Smooth muscle cell (in vitro differentiated cells): ENCODE data around the gene DENND5A. TPM values are rescaled to one million over a fixed set of nuclear protein-coding genes. Genes with fewer than 3 reads are reported as not detected.

Experiments used
- DNase-seq: peaks from one replicate; lab custom pipeline; 2025; ENCODE audit not compliant: unreplicated experiment; lab: John Stamatoyannopoulos, UW
- H2AFZ ChIP-seq: fragments of 200-600 bp; sonication (generic); 2 replicates; pipeline ENCODE4 v1.6.0; 2016; ENCODE audit warnings: antibody characterized with exemption, low read depth, mild to moderate bottlenecking
- H3F3A ChIP-seq: fragments of 200-600 bp; sonication (generic); 2 replicates; pipeline ENCODE4 v1.6.0; 2017; ENCODE audit warnings: antibody characterized with exemption, low read depth
- H3K27ac ChIP-seq: fragments of 200-600 bp; sonication (generic); 2 replicates; pipeline ENCODE4 v1.5.1; 2016; ENCODE audit warnings: low read depth, mild to moderate bottlenecking
- H3K27me3 ChIP-seq: fragments of 200-600 bp; sonication (generic); 2 replicates; pipeline ENCODE4 v1.6.1; 2016; ENCODE audit warnings: low read depth, mild to moderate bottlenecking
- H3K36me3 ChIP-seq: fragments of 200-600 bp; sonication (generic); 2 replicates; pipeline ENCODE4 v1.5.1; 2016; ENCODE audit warnings: low read depth
- H3K4me1 ChIP-seq: fragments of 200-600 bp; sonication (generic); 2 replicates; pipeline ENCODE4 v1.5.1; 2016; ENCODE audit warnings: low read depth
- H3K4me2 ChIP-seq: fragments of 200-600 bp; sonication (generic); 2 replicates; pipeline ENCODE4 v1.6.0; 2016; ENCODE audit warnings: mild to moderate bottlenecking
- H3K4me3 ChIP-seq: fragments of 200-600 bp; sonication (generic); 2 replicates; pipeline ENCODE4 v1.5.1; 2016; ENCODE audit warnings: mild to moderate bottlenecking
- H3K79me2 ChIP-seq: fragments of 200-600 bp; sonication (generic); 2 replicates; pipeline ENCODE4 v1.6.0; 2016; ENCODE audit warnings: low read depth, mild to moderate bottlenecking
- H3K9ac ChIP-seq: fragments of 200-600 bp; sonication (generic); 2 replicates; pipeline ENCODE4 v1.6.0; 2016; ENCODE audit warnings: low read depth
- H3K9me3 ChIP-seq: fragments of 200-600 bp; sonication (generic); replicated peaks from 2 replicates; pipeline ENCODE4 v1.5.1; 2016; ENCODE audit warnings: low read depth
- H4K20me1 ChIP-seq: fragments of 200-600 bp; sonication (generic); 2 replicates; pipeline ENCODE4 v1.6.0; 2016; ENCODE audit warnings: low read depth
- CTCF ChIP-seq: fragments of 200-600 bp; sonication (generic); IDR thresholded peaks from 2 replicates; pipeline ENCODE4 v1.5.1; 2017; ENCODE audit warnings: borderline replicate concordance, mild to moderate bottlenecking, antibody characterized with exemption; ENCODE audit not compliant: insufficient read depth, poor library complexity, severe bottlenecking
- WGBS: methylation state at CpG from one replicate; pipeline ENCODE4 v1.1.7; 2016; ENCODE audit warnings: low lambda C conversion rate; 5-methylcytosine and 5-hydroxymethylcytosine counted together
- polyA plus RNA-seq: library from polyadenylated mRNA; unstranded; fragments of >200 nt; fragmentation: Nextera tagmentation; extraction: Ambion mirVana; gene quantifications from 2 replicates; pipeline ENCODE4 v1.2.1, GENCODE V29; 2016
- total RNA-seq: library from RNA; depleted of rRNA; stranded (reverse); fragments of >200 nt; gene quantifications from 2 replicates; pipeline ENCODE4 v1.2.3, GENCODE V29; 2014

Gene DENND5A
- total and polyA plus RNA-seq, 2 experiments from 2014 or later = 42.0 to 66.1 TPM

- Histone ChIP-seq H3K4me2 (no peak overlapping the region), H3K4me3 (no peak overlapping the region), H3K79me2 (peaks cover 100% of the 10 kb centered on the region), H3K9me3 (no peaks in the 10 kb centered on the region), H3F3A (no peaks in the 10 kb centered on the region), H3K9ac (no peak overlapping the region), H3K27me3 (no peaks in the 10 kb centered on the region), H3K36me3 (no peaks in the 10 kb centered on the region), H4K20me1 (peaks cover 100% of the 10 kb centered on the region), H2AFZ (no peak overlapping the region), H3K4me1 (no peaks in the 10 kb centered on the region), H3K27ac (no peak overlapping the region)
- DNase-seq = no peak
- WGBS = 39% methylated on average over 3 of the region's 3 CpGs
- TF ChIP-seq CTCF = no peak
These were observed 10.7 kb downstream of the DENND5A start for GRCh38 chr11:9254416-9254815.

- no peak for DNase-seq
- Histone ChIP-seq H3K4me1 (no peaks in the 10 kb centered on the region), H4K20me1 (peaks cover 100% of the 10 kb centered on the region), H2AFZ (no peak overlapping the region), H3K79me2 (peaks cover 100% of the 10 kb centered on the region), H3K9me3 (no peaks in the 10 kb centered on the region), H3K9ac (no peak overlapping the region), H3K4me2 (no peak overlapping the region), H3K4me3 (no peak overlapping the region), H3K27me3 (no peaks in the 10 kb centered on the region), H3K27ac (no peak overlapping the region), H3F3A (no peaks in the 10 kb centered on the region), H3K36me3 (no peaks in the 10 kb centered on the region)
- 85% methylated on average over 3 of the region's 3 CpGs for WGBS
- TF ChIP-seq CTCF = no peak
These were observed 12.1 kb downstream of the DENND5A start for GRCh38 chr11:9253086-9253485.

GRCh38 chr11:9251311-9251710 is 13.8 kb downstream of the DENND5A start:
- H3K36me3 ChIP-seq = no peaks in the 10 kb centered on the region
- no peak overlapping the region for H3K27ac ChIP-seq
- no peak overlapping the region for H3K9ac ChIP-seq
- H3K4me2 ChIP-seq = no peak overlapping the region
- H3K4me1 ChIP-seq = no peaks in the 10 kb centered on the region
- H3K9me3 ChIP-seq = no peaks in the 10 kb centered on the region
- TF ChIP-seq CTCF = no peak
- no peak for DNase-seq
- H3K27me3 ChIP-seq = no peaks in the 10 kb centered on the region
- peaks cover 100% of the 10 kb centered on the region for H4K20me1 ChIP-seq
- H2AFZ ChIP-seq = no peak overlapping the region
- no peaks in the 10 kb centered on the region for H3F3A ChIP-seq
- H3K79me2 ChIP-seq = peaks cover 100% of the 10 kb centered on the region
- no peak overlapping the region for H3K4me3 ChIP-seq
- 92% methylated on average over 3 of the region's 3 CpGs for WGBS

GRCh38 chr11:9250139-9250582 is 15.0 kb downstream of the DENND5A start:
- Histone ChIP-seq H2AFZ (no peak overlapping the region), H3K9ac (no peak overlapping the region), H3K27me3 (no peaks in the 10 kb centered on the region), H3K27ac (no peak overlapping the region), H3K4me1 (no peaks in the 10 kb centered on the region), H3K4me3 (no peak overlapping the region), H3K9me3 (no peaks in the 10 kb centered on the region), H3K79me2 (peaks cover 100% of the 10 kb centered on the region), H4K20me1 (peaks cover 100% of the 10 kb centered on the region), H3K36me3 (no peaks in the 10 kb centered on the region), H3K4me2 (no peak overlapping the region), H3F3A (no peaks in the 10 kb centered on the region)
- 56% methylated on average over 2 of the region's 2 CpGs for WGBS
- TF ChIP-seq CTCF = no peak
- DNase-seq = no peak
